Measurements from ENCODE around the gene DEPDC5. TPM values are rescaled to one million over a fixed set of nuclear protein-coding genes. Genes with fewer than 3 reads are reported as not detected.
A peak's percentile ranks its signal among the peaks of the same experiment; 100 is the strongest.

Gene DEPDC5
- total and polyA plus RNA-seq, 9 of the 15 experiments (the other 6 are each of a cell fraction or from before 2014, with no cell fraction given), result 2.3 to 12.3 (median 10.7) TPM

DNA sequence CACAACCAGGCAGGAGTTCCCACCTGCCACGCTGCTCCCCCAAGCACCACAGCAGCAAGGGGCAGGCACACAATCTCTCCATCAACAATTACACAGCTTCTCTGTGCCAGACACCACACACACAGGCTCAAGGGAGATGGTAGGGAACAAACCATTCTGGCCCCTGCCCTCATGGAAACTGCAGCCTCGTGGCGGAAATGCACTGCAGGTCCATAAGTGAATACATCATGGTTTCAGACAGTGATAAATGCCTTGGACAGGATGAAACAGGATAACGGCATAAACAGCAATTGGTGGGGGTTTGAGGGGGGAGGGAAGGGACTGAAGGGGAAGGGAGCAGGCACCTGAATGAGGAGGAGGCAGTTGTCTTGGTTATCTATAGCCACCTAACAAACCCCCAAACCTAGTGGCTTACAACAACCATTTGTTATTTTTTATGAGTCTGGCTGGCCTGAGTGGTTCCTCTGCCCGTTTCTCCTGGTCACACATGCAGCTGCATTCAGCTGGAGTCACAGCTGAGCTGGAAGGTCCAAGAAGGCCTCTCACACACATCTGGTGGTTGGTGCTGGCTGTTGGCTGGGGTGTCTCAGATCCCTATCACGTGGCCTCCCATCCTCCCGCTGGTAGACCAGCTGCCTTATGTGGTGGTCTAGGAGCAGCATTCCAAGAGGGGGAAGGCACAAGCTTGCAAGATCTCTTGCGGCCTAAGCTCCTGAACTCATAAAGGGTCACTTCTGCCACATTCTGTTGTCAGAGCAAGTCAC is 175.5 kb downstream of the DEPDC5 start (continued):
- TF ChIP-seq, protein P1, sequence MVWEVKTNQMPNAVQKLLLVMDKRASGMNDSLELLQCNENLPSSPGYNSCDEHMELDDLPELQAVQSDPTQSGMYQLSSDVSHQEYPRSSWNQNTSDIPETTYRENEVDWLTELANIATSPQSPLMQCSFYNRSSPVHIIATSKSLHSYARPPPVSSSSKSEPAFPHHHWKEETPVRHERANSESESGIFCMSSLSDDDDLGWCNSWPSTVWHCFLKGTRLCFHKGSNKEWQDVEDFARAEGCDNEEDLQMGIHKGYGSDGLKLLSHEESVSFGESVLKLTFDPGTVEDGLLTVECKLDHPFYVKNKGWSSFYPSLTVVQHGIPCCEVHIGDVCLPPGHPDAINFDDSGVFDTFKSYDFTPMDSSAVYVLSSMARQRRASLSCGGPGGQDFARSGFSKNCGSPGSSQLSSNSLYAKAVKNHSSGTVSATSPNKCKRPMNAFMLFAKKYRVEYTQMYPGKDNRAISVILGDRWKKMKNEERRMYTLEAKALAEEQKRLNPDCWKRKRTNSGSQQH (CRISPR knock-in tag; IDR thresholded peaks at IDR 0.05), result no peak
- TF ChIP-seq RCOR1 (IDR thresholded peaks at IDR 0.05; ENCODE audit: borderline replicate concordance in 1 of 2, low read depth in 2 of 2, low read length in 2 of 2) (0 out of 4 replicates have a peak, but pooled peaks of 1 of the 2 experiments have one; percentile 7), ZBTB1 (CRISPR knock-in tag; IDR thresholded peaks at IDR 0.05; ENCODE audit: borderline replicate concordance, low read depth) (no peak), SNIP1 (IDR thresholded peaks at IDR 0.05; ENCODE audit: low read depth) (no peak), PTRF (tag; IDR thresholded peaks at IDR 0.05) (no peak), ZNF24 (IDR thresholded peaks at IDR 0.05) (no peak)
- TF ChIP-seq, protein P2, sequence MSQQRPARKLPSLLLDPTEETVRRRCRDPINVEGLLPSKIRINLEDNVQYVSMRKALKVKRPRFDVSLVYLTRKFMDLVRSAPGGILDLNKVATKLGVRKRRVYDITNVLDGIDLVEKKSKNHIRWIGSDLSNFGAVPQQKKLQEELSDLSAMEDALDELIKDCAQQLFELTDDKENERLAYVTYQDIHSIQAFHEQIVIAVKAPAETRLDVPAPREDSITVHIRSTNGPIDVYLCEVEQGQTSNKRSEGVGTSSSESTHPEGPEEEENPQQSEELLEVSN (IDR thresholded peaks at IDR 0.05; ENCODE audit: borderline replicate concordance in 1 of 2, extremely low read depth in 1 of 2, insufficient read depth in 1 of 2, insufficient read length in 1 of 2, low read depth in 1 of 2, low read length in 1 of 2, poor library complexity in 1 of 2, severe bottlenecking in 1 of 2), result peak in 1 of 2 experiments; percentile 7

All from K562 (cell line).